NCI-H1092 (cell line): ENCODE data around the gene ENTPD6.

Experiments
- DNase-seq: peaks from one replicate; lab custom pipeline; 2025; lab: John Stamatoyannopoulos, UW

Gene ENTPD6

DNA sequence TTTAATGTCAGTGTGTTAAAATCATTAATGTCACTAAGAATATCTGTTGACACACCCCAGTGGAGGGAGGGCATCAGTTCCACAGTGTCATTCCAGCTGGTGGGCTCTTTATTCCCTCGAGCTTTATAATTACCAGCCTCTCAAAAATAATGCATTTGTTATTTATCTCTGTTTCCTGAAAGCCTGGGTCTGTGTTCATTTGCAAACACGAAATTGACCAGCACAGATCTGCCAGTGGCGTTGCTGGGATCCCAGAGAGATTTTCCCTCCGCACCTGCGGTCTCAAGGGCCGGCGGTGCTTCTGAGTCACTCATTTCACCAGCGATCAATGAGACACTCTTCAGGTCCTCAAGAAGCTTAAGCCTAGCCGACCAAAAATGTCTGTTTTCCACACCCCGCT lies 46.7 kb downstream of the ENTPD6 start:
- DNase-seq, result peak; percentile 23

DNA sequence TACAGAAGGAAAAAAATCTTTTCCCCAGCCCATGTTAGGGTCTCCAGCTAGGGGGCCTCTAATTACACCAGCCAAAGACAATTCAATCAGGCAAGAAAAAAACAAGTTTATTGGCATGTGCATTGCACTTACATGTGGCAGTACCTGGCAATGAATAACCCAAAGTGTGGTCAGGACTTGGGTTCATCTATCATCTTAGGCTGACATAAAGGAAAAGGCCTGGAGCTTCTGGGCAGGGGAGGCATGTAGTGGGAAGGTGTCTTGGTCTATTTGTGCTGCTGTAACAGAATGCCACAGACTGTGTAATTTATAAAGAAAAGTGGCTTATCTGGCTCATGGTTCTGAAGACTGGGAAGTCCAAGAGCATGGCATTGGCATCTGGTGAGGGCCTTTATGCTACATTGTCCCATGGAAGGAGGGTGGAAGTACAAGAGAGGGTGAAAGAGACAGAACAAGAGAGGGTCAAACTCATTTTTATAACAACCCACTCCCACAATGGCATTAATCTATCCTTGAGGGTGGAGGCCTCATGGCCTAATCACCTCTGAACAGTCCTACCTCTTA lies 48.0 kb downstream of the ENTPD6 start:
- no peak for DNase-seq

DNA sequence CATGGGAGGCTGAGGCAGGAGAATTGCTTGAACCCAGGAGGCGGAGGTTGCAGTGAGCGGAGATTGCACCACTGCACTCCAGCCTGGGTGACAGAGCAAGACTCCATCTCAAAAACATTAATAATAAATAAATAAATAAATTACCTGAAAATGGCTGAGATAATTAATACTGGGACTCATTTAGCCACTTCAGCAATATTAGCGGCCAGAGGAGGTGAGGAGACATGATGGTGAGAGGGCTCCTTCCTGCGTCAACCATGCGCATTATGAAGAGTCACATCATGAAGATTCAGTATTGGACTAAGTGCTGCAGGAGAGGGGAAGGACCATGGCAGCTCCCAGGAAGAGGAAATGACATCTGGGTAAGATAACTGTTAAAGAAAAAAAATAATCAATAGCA lies 49.5 kb downstream of the ENTPD6 start:
- no peak for DNase-seq

DNA sequence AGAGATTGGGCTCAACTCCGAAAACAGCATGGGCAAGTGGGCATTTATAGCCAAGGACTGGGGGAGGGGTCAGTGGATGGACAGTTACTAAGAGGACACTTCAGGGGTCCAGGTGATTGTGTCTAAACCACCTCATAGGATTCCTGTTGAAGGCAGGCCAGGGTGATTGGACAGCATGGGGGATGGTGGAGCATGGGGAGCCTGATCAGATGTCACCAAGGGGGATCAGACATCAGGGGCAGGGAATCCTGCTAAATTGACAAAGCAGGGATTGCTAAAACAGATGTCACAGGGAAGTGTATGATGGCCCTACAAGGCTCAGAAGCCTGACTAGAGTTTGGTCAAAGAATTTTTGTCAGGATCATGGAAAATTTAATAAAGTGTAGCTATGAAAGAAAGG lies 49.9 kb downstream of the ENTPD6 start:
- DNase-seq, result no peak

DNA sequence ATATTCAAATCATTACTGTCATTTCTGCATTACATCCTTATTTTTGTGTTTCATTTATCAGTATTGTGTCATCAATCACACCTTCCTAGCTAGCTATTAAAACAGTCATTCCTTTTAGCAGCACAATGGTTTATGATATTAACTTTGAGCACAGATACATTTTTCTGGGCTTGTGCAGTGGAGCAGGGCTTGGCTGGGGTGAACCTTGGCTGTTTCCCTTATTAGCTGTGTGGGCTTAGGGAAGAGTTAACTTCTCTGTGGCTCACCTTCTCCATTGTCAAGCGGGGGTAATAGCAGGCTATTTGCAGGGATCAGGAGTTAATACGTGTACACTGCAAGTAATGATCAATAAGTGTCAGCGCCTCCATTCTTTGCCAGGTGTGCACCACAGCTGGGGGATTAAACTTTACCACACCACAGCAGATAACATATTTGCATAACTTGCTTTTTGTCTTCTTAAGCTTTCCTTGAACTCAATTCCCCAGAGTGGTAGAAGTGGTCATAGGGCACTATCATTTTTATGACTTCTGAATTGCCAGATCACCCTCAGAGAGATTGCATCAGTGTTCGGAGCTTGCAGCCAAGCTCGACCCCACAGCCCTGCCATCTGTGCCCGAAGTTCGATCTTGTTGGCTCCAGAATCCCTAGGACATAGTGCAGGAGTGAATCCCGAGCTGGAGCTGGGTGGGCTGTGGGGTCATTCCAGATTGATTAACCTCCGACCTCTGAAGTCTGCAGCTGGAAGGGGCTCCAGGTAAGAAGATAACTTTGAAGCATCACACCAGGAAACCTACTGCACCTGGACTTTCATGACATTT lies 50.9 kb downstream of the ENTPD6 start:
- no peak for DNase-seq

DNA sequence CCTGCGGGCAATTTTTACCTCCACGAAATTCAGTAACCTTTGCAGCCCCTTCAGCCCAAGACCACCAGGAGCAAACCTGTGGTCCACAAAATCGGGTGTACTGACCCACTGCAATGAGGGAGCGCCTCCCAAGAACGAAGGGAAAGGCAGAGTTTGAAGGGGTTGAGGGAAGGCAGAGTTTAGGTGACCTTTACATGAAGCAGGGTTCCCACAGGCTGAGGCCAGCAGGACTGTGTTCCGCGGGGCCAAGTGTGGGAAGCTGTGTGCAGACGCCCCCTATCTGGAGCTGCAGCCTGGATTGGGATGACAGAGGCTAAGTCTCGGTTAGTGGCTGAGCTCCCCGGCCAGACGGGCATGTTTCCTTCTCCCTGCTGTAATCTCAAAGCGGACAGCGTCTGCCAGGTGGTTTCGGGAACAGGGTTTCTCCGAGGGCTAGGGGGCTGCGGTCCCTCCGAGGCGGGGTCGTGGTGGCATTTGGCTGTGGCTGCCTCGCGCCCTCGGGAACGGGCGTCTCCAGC lies 51.5 kb downstream of the ENTPD6 start:
- peak; percentile 38 for DNase-seq

DNA sequence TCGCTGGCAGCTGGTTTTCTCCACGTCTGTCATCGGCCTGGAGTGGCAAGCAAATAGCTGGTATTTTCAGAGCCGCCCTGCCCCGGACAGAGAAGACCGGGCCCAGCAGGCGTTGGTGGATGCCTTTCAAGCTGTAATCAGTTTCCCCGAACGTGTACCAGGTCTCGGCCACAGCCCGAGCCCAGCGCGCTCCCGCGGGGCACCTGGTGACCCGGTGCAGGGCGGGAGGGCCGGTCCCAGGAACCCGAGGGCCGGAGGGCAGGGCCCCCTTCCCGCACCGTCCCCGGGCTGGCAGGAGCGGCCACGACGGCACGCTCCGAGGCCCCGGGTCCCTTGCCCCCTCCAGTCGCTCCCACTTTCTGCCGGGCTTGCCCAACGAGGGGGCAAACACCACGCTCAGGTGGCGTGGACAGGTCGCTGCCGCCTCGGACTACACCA lies 52.0 kb downstream of the ENTPD6 start:
- peak; percentile 38 for DNase-seq

DNA sequence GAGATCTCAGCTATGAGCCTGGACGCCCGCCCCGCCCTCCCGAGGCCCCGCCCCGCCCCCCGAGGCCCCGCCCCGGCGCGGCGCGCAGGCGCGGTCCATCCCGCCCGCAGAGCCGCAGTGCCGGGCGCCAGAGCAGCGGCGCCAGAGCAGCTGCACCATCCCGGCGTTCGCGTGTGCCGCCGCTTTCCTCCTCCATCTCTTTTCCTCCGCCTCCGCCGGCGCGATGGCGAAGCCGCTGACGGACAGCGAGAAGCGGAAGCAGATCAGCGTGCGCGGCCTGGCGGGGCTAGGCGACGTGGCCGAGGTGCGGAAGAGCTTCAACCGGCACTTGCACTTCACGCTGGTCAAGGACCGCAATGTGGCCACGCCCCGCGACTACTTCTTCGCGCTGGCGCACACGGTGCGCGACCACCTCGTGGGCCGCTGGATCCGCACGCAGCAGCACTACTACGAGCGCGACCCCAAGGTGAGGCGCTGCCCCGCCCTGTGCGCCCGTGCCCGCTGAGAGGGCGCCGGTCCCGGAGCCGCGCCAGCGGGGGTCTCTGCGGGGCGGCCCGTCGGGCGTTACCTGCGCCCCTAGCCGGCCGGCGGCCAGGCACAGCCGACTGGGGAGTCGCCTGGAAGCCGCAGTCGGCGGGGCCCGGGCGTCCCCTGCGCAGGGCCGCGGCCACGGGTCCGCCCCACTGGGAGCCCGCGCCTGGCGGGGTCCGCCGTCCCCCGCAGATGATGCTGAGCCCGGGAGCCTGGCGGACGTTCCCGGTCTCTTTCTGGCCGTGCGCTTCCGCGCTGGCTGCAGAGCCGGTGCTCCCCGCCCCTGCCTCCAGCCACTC lies 52.7 kb downstream of the ENTPD6 start, which contains the start of gene PYGB:
TSS of gene PYGB (plus strand) at position 130 of the 830 bp plus-strand sequence. CDS start at position 224, 94 bp downstream.
- DNase-seq, result peak; percentile 71

DNA sequence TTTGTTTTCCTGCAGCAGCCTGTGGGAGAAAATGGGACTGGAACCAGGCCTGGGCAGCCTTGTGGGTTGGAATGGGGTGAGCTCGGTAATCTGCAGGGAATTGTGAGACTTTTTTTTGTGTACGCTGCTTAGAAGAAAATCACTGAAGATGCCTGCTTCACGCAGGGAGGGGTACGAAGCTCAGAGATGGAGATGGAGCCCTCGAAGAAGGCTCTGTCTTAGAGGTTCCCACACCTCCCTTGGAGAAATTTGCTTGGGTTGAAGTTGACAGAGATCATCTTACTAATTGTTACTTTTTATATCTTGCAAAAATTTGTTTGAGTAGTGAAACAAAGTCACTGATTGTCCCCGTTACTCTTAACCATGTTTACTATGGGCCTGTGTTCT lies 53.3 kb downstream of the ENTPD6 start:
- DNase-seq, result no peak

DNA sequence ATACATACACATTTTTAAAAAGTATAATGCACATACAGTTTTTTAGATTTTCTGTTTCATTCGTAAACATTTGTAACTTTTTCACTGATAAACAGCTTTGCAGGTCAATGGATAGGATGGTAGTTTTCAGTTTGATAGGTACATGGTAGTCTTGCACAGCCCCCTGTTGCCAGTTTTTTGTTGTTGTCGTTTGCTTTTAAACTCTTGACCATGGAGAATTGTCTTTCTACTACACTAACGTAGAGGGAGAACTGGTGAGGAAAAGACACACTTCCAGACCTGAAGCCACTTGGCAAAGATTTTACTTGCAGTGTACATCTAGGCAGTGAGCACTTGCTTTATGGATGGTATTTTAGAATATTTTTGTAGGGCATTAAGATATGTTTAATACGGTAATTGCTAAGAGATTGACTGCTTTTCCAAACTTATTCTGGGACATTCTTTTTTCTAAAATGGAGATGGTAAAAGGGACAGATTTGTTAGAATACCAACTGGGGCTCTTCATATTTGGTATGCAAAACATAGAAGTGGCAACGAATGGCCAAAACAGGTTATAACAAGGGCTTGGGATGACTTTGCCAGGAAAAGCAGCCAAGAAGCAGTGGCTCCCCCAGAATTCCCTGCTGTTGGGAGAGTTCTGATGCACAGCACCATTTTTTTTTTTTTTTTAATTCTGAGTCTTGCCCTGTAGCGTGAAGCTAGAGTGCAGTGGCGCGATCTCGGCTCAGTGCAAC lies 53.9 kb downstream of the ENTPD6 start:
- DNase-seq, result no peak

DNA sequence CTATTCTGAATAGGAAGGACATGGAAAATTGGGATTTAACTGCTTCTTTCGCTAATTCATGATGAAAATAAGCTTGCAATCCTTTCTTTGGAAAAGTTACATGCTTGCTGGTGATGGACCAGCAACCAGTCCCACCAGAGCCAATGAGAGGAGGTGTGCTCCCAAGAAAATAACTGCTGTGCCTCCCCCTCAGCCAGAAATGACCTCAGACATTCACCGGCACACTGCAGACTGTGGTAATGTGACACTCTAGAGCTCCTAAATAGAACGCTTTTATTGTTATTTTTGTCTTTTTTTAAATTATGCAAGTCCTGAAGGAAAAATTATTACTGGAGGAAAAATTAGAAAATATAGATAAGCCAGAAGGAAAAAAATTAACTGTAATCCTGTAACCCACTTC lies 55.0 kb downstream of the ENTPD6 start:
- no peak for DNase-seq

DNA sequence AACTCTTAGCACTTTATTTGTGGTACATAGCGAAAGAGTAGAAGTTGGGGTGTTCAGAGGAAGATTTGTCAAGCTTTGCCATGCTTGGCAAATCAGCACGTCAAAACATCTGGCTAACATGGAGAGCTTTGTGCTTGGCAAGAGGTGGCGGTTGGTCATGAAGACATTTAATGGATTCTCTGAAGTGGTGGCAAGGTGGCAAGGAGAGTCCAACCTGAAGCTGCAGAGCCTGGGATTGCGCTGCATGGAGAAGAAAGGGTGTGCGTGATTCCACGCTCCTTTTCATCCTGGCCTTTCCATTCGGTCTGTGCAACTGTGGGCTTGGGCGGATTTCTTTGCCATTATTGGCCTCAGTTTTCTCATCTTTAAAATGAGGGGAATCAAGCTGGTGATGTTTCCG lies 55.5 kb downstream of the ENTPD6 start:
- DNase-seq, result no peak

DNA sequence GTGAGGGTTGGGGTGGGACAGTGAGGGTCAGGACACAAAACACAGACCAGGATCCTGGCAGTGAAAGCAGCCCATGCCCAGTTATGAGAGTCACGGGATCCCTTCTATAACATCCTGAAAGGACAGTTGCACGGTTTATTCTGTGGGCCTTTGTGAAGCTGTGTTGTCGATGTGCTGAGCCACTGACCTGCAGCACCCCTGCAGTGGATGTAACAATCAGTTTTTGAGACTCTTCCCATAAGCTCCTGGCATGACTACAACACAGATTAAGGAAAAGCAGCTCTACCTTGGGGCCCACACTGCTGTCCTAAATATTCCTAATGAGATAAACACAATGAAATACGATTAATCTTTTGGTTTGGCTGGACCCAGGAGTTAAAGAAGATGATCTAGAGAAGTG lies 56.0 kb downstream of the ENTPD6 start:
- no peak for DNase-seq

DNA sequence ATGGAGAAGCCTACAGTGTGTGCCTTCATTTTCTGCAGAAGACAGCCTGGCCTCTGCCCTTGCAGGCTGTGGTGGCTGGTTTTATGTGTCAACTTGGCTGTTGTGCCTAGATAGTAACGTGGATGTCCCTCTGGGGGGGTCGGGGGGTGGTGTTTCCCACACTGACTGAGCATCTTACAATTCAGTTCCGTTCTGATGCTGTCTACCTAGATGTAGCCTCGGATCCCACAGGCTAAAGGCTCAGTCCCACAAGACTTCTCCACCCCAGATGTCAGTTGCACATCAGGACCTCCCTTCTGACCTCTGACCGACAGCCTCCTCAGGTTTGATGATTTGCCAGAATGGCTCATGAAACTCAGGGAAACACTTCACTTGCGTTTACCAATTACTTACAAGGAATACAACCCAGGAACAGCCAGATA lies 56.7 kb downstream of the ENTPD6 start:
- no peak for DNase-seq

DNA sequence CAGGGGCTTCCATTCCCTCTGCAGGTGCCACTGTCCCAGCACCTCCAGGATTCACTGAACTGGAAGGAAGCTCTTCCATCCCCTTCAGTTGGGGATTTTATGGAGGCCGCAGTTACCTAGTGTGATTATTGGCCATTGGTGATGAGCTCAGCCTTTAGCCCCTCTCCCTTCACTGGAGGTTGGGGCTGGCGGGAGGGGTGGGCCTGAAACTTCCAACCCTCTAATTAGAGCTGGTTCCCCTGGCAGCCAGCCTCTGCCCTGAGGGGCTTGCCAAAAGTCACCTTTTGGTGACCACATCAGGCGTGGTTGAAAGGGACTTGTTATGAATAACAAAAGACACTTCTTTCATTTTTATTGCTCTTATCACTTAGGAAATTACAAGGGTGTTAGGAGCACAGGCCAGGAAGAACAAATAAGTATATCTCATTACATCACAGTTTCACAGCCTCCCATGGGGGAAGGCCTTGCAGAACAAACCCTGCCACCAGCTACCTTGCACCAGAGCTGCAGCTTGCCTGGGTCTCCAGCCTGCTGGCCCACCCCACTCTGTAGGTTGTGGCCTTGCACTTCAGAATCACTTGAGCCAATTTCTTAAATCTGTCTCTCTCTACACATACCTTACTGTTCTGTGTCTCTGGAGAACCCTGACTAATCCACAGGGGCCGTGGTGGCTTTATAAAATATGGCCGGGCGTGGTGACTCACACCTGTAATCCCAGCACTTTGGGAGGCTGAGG lies 57.3 kb downstream of the ENTPD6 start:
- no peak for DNase-seq

DNA sequence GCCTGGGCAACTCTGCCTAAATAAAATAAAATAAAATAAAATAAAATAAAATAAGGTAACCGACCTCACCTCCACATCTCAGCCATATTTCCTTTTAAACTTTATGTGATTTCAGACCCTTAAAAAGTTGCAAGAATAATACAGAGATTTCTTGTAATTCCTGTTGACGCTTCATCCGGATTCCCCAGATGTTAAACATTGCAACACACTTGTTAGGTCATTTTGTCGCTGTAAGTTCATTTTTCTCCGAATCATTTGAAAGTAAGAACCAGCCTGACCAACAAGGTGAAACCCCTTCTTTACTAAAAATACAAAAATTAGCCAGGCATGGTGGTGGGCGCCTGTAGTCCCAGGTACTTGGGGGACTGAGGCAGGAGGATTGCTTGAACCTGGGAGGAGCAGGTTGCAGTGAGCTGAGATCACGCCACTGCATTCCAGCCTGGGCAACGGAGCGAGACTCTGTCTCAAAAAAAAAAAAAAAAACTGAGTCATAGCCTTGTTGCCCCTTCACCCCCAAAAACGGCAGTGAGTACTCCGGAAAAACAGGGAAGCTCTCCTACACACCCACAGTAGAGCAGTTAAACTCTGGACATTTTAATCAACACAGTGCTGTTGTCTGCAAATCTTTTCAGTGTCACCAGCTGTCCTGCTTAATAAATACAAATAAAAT lies 58.2 kb downstream of the ENTPD6 start:
- DNase-seq, result no peak

DNA sequence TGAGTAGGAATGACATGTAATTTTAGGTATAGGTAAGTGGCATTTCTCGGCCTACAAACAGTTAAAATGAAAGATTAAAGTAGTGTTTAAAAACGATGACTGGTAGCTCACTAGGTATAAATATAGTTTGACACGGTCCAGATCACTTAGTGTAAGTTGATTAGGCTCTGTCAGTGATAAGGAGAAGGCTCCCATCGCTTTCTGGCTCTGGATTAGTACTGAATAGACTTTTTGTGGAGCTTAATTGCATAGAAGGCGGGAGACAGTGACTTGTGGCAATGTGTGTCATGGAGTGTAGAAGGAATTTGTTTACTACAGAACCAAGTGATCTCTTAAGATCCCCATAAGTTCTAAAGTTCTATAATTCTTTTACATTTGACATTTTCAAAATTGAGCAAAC lies 59.1 kb downstream of the ENTPD6 start:
- DNase-seq, result no peak

DNA sequence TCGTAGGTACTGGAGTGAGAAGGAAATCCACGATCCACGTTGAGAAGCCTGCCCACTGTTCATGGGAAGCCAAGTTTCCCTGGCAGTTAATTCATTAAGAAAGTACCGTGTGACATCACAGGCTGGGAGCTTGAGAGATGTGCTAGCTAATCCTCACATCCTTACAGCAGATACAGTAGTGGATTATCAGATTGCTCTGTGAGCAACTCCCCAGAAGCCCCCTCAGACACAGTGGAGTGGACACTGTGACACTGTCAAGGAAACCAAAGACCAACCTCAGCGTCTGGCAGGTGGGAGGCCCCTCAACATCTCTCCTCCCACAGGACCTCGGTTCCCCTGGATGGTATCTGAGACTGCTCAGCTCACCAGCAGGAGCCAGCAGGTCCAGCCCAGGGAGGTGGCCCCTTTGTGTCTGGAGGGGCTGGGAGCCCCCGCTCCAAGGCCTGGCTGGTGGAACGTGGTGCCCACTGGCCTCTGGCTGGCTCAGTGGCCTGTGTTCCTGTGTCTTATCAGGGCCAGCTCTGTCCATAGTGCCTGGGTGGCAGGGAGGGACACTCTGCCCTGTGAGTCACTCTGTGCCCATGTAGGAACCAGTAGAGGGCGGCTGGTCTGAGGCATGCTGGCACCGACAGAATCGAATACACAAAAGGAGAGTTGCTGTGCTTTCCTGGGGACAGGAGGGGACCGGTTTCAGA lies 59.6 kb downstream of the ENTPD6 start:
- no peak for DNase-seq

DNA sequence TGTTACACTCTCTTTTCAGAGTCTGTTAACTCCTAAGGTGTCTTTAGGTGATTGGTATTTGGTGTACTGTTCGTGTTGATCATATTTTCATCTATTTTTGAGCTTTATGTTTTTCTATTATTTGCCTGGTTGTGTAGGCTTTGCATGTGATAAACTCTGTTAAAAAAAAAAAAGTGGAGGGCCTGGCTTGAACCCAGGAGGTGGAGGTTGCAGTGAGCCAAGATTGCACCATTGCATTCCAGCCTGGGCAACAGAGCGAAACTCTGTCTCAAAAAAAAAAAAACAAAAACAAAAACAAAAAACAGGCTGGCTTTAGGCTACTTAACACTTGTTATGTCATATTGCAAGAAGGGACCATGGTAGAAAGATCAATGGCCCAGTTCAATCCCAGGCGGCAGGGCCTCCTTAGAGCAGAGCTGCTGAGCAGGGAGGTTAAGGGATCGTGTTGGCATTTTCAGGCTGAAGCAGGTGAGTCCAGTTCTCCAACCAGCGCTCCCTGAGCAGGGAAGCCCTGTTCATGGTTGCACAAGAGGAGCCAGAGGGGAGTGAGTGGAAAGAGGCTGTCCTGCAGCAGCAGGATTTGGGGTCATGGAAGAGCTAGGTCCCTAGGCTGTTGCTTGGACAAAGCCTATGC lies 60.8 kb downstream of the ENTPD6 start:
- no peak for DNase-seq

DNA sequence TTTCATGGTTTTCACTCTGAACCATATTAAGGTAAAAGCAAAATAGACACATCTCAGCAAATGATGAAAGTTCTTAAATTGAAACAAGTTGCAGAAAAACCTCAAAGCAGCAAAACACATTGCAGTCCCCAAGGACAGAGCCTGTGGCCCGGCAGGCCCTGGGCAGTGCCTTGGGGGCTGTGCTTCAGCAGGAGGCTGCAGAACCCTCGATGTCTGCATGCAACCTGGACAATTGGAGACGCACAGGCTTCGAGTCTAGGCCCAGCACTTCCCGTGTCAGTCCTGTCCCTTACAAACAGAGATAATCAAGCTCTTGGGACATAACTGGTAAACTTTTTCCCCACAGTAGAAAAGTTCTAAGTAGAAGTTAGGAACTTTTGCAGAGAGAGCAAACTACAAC lies 61.6 kb downstream of the ENTPD6 start:
- no peak for DNase-seq
